ENCODE measurements around the gene GRAMD2A. TPM values are rescaled to one million over a fixed set of nuclear protein-coding genes. Genes with fewer than 3 reads are reported as not detected.

GRAMD2A gene
- total RNA-seq, 4 donors from 2014 or later: 0.19 to 0.46 (median 0.24) TPM; not detected in 1

DNA sequence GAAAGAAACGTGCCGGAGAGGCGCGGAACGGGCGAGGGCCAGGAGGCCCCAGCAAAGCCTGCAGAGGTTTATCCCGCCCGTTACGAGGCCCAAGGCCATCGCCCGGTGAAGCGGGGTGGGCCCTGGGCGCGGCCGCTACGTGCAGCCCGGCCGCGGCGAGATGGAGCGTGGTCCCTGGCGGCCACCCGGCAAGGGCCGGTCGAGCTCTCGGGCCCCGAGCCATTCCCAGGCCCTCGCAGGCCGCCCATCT is 32.3 kb upstream of the GRAMD2A start:
- TF ChIP-seq, protein P1, sequence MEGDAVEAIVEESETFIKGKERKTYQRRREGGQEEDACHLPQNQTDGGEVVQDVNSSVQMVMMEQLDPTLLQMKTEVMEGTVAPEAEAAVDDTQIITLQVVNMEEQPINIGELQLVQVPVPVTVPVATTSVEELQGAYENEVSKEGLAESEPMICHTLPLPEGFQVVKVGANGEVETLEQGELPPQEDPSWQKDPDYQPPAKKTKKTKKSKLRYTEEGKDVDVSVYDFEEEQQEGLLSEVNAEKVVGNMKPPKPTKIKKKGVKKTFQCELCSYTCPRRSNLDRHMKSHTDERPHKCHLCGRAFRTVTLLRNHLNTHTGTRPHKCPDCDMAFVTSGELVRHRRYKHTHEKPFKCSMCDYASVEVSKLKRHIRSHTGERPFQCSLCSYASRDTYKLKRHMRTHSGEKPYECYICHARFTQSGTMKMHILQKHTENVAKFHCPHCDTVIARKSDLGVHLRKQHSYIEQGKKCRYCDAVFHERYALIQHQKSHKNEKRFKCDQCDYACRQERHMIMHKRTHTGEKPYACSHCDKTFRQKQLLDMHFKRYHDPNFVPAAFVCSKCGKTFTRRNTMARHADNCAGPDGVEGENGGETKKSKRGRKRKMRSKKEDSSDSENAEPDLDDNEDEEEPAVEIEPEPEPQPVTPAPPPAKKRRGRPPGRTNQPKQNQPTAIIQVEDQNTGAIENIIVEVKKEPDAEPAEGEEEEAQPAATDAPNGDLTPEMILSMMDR (IDR thresholded peaks at IDR 0.05): no peak
- ATAC-seq (ENCODE audit: low FRiP score): no peak
- no peak for DNase-seq (ENCODE audit: low spot score)

DNA sequence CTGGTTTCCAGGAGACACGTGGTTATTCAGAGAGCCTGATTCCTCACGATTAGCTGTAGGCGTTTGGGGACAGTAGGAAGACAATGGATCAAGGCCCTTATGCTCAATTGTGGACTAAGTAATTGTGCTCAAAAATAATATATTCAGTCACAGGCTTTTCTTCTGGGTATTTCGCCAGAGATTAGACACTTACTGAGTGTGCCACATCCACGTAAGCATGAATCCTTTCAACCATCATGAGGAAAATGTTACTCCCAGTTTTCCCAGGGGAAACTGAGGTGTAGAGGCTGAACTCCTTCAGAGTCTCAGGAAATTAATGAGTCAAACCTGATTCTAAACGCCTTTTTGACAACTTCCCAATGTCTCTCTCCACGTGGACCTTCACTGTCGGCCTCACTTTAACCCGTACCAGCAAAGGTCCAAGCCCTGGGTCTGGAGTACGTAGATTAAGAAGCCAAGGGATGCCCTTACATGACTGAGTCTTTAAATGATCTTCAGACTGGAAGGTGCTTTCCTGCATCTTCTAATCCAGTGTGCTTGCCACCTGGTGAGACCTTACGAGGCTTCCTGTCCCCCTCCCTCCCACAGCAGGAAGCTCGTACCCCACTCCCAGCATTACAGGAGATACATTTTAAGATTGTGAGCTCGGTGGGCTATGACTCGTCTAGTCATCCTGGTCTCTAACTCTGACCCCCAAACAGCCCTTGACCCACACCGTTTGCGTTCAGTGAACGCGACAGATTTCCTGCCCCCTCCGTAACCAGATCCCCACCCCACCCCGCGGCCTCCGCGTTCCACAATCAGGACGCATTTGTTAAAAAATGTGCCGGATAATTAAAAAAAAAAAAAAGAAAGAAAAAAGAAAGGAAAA is 31.7 kb upstream of the GRAMD2A start:
- ATAC-seq (ENCODE audit: low FRiP score): no peak
- DNase-seq (ENCODE audit: low spot score): no peak

DNA sequence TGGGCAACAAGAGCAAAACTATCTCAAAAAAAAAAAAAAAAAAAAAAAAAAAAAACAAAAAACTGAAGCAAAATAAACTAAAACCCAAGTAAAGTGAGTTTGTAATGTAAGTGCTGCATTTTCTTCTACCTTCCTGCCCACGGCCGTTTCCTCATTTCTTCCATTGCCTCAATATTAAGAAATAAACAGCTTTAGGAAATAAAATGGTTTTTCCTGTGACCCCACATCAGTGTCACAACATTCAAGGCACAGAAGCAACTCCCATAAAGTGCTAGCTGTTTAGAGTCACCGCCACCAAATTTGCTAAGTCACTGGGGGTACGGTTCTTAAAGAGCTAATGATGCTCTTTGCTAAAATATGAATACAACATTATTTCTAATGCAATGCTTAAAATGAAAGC is 30.1 kb upstream of the GRAMD2A start:
- DNase-seq (ENCODE audit: low spot score): no peak
- no peak for ATAC-seq (ENCODE audit: low FRiP score)
- TF ChIP-seq, protein P1 (IDR thresholded peaks at IDR 0.05): no peak

More for the DNA sequence above, 31.7 kb upstream of the GRAMD2A start:
- TF ChIP-seq, protein P1 (IDR thresholded peaks at IDR 0.05): no peak

DNA sequence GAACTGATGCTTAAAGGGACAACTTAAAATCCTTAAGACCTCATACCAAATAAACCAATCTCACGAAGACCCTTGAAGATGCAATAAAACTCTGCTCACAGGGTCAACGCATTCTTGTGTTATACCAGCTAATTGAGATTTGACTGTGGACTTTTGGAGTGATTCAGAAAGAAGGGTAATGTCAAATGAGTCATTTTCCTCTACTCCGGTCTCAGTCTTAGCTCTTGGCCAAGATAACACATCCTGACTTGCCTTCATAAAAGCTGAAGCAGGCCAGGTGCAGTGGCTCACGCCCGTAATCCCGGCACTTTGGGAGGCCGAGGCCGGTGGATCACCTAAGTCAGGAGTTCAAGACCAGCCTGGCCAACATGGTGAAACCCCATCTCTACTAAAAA is 29.6 kb upstream of the GRAMD2A start:
- DNase-seq (ENCODE audit: low spot score): no peak
- ATAC-seq (ENCODE audit: low FRiP score): no peak
- TF ChIP-seq, protein P1 (IDR thresholded peaks at IDR 0.05): no peak

DNA sequence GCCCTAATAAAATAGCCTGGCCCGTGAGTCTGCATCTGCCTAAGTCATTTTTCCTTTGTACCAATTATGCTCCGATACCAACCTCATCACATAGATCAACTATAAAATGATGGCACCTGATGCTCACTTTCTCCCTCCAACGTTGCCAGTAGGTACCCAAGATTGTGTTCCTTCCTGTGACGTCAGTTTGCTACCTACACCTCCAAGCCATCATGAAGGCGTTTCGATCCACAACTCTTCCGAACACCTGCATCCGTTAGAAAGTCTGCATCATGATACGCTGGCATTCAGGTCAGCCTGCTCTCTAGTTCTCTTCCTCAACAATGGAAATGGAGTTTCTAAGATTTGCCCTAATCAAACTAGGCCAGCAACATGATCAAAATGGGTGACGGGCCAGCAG is 25.7 kb upstream of the GRAMD2A start:
- DNase-seq (ENCODE audit: low spot score) (no peak), ATAC-seq (ENCODE audit: low FRiP score) (no peak)
- TF ChIP-seq, protein P1 (IDR thresholded peaks at IDR 0.05): no peak

DNA sequence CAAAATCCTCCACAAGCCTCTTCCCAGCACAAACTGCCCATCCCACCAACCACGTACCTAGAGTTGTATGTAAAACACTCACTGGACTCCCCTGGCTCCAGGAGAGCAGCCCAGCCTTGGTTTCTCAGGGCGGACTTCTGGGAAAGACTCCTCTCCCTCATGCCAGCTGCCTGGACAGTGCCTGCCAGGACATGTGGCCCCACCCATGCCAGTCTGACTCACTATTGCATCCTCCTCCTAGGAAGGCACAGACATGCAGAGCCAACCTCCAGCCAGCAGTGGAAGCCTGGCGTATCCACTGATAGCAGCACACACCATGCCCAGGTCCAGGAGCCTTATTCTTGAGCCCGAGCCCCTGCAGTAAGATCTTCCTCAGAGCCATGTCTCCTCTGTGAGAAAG is 24.8 kb upstream of the GRAMD2A start:
- TF ChIP-seq, protein P1 (IDR thresholded peaks at IDR 0.05): no peak
- DNase-seq (ENCODE audit: low spot score) (no peak), ATAC-seq (ENCODE audit: low FRiP score) (peak; percentile 92)

DNA sequence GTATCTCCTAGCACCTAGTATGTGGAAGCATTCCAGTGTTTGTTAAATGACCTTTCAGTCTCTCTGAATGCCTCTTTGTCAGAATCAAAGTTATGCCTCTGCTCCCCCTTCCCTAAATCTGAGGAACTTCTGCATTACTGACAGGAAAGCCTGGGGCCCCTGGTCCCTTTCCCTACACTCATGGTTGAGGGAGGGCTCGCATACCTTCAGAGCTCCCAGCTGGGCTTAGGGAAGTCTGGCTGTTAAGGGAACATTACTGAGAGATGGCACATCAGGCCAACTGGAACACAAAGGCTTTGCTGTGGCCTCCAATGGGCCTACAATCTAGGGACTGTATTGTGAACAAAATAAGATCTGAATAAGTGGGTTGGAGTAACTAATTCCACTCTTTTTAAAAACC is 23.1 kb upstream of the GRAMD2A start:
- TF ChIP-seq, protein P1 (IDR thresholded peaks at IDR 0.05): no peak
- DNase-seq (ENCODE audit: low spot score) (no peak), ATAC-seq (ENCODE audit: low FRiP score) (no peak)

Data from omental fat pad (tissue), 4 donors.